Panc1 (cell line): ENCODE measurements around the gene C10orf88. TPM values are rescaled to one million over a fixed set of nuclear protein-coding genes. Genes with fewer than 3 reads are reported as not detected.

Source experiments
- ATAC-seq: fragments of 200-7000 bp; cut with Tn5 transposase; 2 replicates; pipeline ENCODE4 v1.9.1; 2020; ENCODE audit warnings: mild to moderate bottlenecking, moderate library complexity
- BruUV-seq: library from RNA; stranded (reverse); fragments of 400-500 nt; replicated peaks from 2 replicates; lab custom pipeline; 2021; lab: Mats Ljungman, UMichigan
- CTCF ChIA-PET: fragments of 300-600 bp; sonication (Branson Sonifier 250); formaldehyde crosslinking; loops from one replicate; lab custom pipeline; 2022; ENCODE audit warnings: antibody characterized with exemption; lab: Charles Lee
- POLR2A ChIA-PET: fragments of 300-600 bp; sonication (Branson Sonifier 250); formaldehyde crosslinking; loops from one replicate; lab custom pipeline; 2022; ENCODE audit warnings: antibody characterized with exemption; lab: Charles Lee
- DNase-seq: peaks from one replicate; pipeline ENCODE4 v3.0.0-alpha.2; 2010; ENCODE audit warnings: low read depth, low spot score
- H3K27ac ChIP-seq: 2 replicates; pipeline ENCODE4 v1.5.1; 2011; ENCODE audit warnings: mild to moderate bottlenecking, low read length, inconsistent platforms
- H3K27me3 ChIP-seq: fragments of 200-500 bp; sonication (Bioruptor generic); 2 replicates; pipeline ENCODE4 v1.6.0; 2014; ENCODE audit warnings: low read length, inconsistent platforms; ENCODE audit not compliant: control insufficient read depth, insufficient read depth
- H3K36me3 ChIP-seq: fragments of 200-500 bp; sonication (Bioruptor generic); 2 replicates; pipeline ENCODE4 v1.5.1; 2014; ENCODE audit warnings: inconsistent platforms, mild to moderate bottlenecking, low read length, moderate library complexity; ENCODE audit not compliant: control insufficient read depth, insufficient read depth
- H3K4me1 ChIP-seq: 2 replicates; pipeline ENCODE4 v1.5.1; 2011; ENCODE audit warnings: inconsistent platforms, mild to moderate bottlenecking, low read length, moderate library complexity; ENCODE audit not compliant: control insufficient read depth, insufficient read depth
- H3K4me3 ChIP-seq, 2 experiments: 2 replicates each; pipeline ENCODE4 v1.5.1; 2011 to 2012; ENCODE audit warnings: low read depth in 2 of 2, low read length in 2 of 2, mild to moderate bottlenecking in 2 of 2, inconsistent platforms in 1 of 2, moderate library complexity in 1 of 2
- H3K9me3 ChIP-seq: fragments of 200-500 bp; sonication (Bioruptor generic); 2 replicates; pipeline ENCODE4 v1.5.1; 2014; ENCODE audit warnings: low read depth, mild to moderate bottlenecking, inconsistent platforms, low read length, moderate library complexity; ENCODE audit not compliant: control insufficient read depth, insufficient read depth
- CTCF ChIP-seq: fragments of 450-650 bp; IDR thresholded peaks from 2 replicates; pipeline ENCODE4 v1.5.1; 2017; ENCODE audit warnings: mild to moderate bottlenecking
- POLR2AphosphoS5 ChIP-seq: IDR thresholded peaks from 2 replicates; pipeline ENCODE4 v1.6.1; 2012; ENCODE audit warnings: mild to moderate bottlenecking, low read depth, low read length, moderate library complexity
- REST ChIP-seq, 2 experiments: IDR thresholded peaks; 2 replicates each; pipeline ENCODE4 v1.6.1; 2011 to 2012; ENCODE audit warnings: low read depth in 2 of 2, control low read depth in 1 of 2, low read length in 1 of 2, mild to moderate bottlenecking in 1 of 2, moderate library complexity in 1 of 2; ENCODE audit not compliant: insufficient read depth in 1 of 2
- SIN3A ChIP-seq: IDR thresholded peaks from 2 replicates; pipeline ENCODE4 v1.6.1; 2012; ENCODE audit warnings: low read depth, mild to moderate bottlenecking, low read length, moderate library complexity, borderline replicate concordance; ENCODE audit not compliant: insufficient read depth
- TCF7L2 ChIP-seq: IDR thresholded peaks from 2 replicates; pipeline ENCODE4 v1.6.1; 2011; ENCODE audit warnings: mild to moderate bottlenecking, low read depth, low read length, inconsistent platforms
- in situ Hi-C: cut with HindIII; loops from 2 replicates; pipeline ENCODE4 v1.10.0; 2016; ENCODE audit warnings: low sequenced_read_pairs, low pct_unique_long_range_greater_than_20kb
- intact Hi-C: fragments of 100-400 bp; cut with micrococcal nuclease; formaldehyde crosslinking; loops from one replicate; pipeline ENCODE4 v1.10.0; 2022; ENCODE audit not compliant: unreplicated experiment
- total RNA-seq: library from RNA; stranded (reverse); gene quantifications from one replicate; pipeline ENCODE4 v1.2.1, GENCODE V29; 2021; ENCODE audit not compliant: unreplicated experiment

The C10orf88 gene
- total RNA-seq, 1 experiment from 2014 or later, result 21.7 TPM

- POLR2A ChIA-PET, result no interaction called here
These were observed 39.8 kb upstream of the C10orf88 start for GRCh38 chr10:122993797-122994336.

GRCh38 chr10:122992031-122992585 lies 38.1 kb upstream of the C10orf88 start:
- CTCF ChIA-PET, result no interaction called here
- Histone ChIP-seq H3K4me3 (no peak overlapping the region), H3K9me3 (no peaks in the 10 kb centered on the region), H3K36me3 (peaks cover 6% of the 10 kb centered on the region), H3K4me1 (no peaks in the 10 kb centered on the region), H3K27ac (no peak overlapping the region), H3K27me3 (no peaks in the 10 kb centered on the region)
- DNase-seq (no peak), ATAC-seq (no peak)
- intact Hi-C loops (no loop called here), in situ Hi-C loops (no loop called here)
- POLR2A ChIA-PET, result no interaction called here
- BruUV-seq, result no TSS peak
- TF ChIP-seq CTCF, result no peak
- TF ChIP-seq POLR2AphosphoS5, result no peak
- TF ChIP-seq TCF7L2, result no peak
- no peak for TF ChIP-seq REST (IDR thresholded peaks at IDR 0.05; ENCODE audit: insufficient read depth in 1 of 2, low read depth in 2 of 2, low read length in 1 of 2)
- no peak for TF ChIP-seq SIN3A

More at GRCh38 chr10:122993797-122994336, 39.8 kb upstream of the C10orf88 start:
- no peak overlapping the region for H3K4me3 ChIP-seq
- TF ChIP-seq POLR2AphosphoS5 (no peak), TCF7L2 (no peak), SIN3A (no peak), CTCF (no peak), REST (IDR thresholded peaks at IDR 0.05; ENCODE audit: insufficient read depth in 1 of 2, low read depth in 2 of 2, low read length in 1 of 2) (no peak)
- DNase-seq (no peak), ATAC-seq (no peak)
- H3K4me1 ChIP-seq, result no peaks in the 10 kb centered on the region
- no peaks in the 10 kb centered on the region for H3K9me3 ChIP-seq
- CTCF ChIA-PET, result no interaction called here
- H3K36me3 ChIP-seq, result peaks cover 6% of the 10 kb centered on the region
- intact Hi-C loops, result no loop called here
- no peaks in the 10 kb centered on the region for H3K27me3 ChIP-seq
- in situ Hi-C loops, result no loop called here
- H3K27ac ChIP-seq, result no peak overlapping the region
- BruUV-seq, result no TSS peak
